ENCODE measurements around the gene LRRN4. TPM values are rescaled to one million over a fixed set of nuclear protein-coding genes. Genes with fewer than 3 reads are reported as not detected.

LRRN4 gene
- 89.3 TPM for total RNA-seq
- polyA plus RNA-seq (ENCODE audit: insufficient read depth, low read depth, low replicate concordance): 1.6 TPM
- long read RNA-seq, donor 1, transcript LRRN4-201 (5 exons, 2,692 nt): major isoform, 6 of 6 reads
- long read RNA-seq, donor 1, partial matches to known transcripts: 0 of 6 reads
- long read RNA-seq, donor 1, other reads (novel, unspliced or antisense): 0 of 6 reads
- long read RNA-seq, donor 2, partial matches to known transcripts: 0 of 4 reads
- long read RNA-seq, donor 2, other reads (novel, unspliced or antisense): 0 of 4 reads
- long read RNA-seq, donor 3, partial matches to known transcripts: 0 of 3 reads
- long read RNA-seq, donor 3, other reads (novel, unspliced or antisense): 0 of 3 reads
- long read RNA-seq, donor 4, partial matches to known transcripts: 0 of 3 reads
- long read RNA-seq, donor 4, other reads (novel, unspliced or antisense): 0 of 3 reads
- long read RNA-seq, donor 5, partial matches to known transcripts: 0 of 1 reads
- long read RNA-seq, donor 5, other reads (novel, unspliced or antisense): 0 of 1 reads
- long read RNA-seq, donor 6: 0 reads
- long read RNA-seq, donor 7, transcript LRRN4-201 (5 exons, 2,692 nt): major isoform, 20 of 72 reads
- long read RNA-seq, donor 7, partial matches to known transcripts: 25 of 72 reads
- long read RNA-seq, donor 7, other reads (novel, unspliced or antisense): 27 of 72 reads
- long read RNA-seq, donor 8, partial matches to known transcripts: 0 of 2 reads
- long read RNA-seq, donor 8, other reads (novel, unspliced or antisense): 0 of 2 reads
- long read RNA-seq, donor 9, partial matches to known transcripts: 0 of 3 reads
- long read RNA-seq, donor 9, other reads (novel, unspliced or antisense): 0 of 3 reads
- long read RNA-seq, donor 10, partial matches to known transcripts: 0 of 2 reads
- long read RNA-seq, donor 10, other reads (novel, unspliced or antisense): 0 of 2 reads

DNA sequence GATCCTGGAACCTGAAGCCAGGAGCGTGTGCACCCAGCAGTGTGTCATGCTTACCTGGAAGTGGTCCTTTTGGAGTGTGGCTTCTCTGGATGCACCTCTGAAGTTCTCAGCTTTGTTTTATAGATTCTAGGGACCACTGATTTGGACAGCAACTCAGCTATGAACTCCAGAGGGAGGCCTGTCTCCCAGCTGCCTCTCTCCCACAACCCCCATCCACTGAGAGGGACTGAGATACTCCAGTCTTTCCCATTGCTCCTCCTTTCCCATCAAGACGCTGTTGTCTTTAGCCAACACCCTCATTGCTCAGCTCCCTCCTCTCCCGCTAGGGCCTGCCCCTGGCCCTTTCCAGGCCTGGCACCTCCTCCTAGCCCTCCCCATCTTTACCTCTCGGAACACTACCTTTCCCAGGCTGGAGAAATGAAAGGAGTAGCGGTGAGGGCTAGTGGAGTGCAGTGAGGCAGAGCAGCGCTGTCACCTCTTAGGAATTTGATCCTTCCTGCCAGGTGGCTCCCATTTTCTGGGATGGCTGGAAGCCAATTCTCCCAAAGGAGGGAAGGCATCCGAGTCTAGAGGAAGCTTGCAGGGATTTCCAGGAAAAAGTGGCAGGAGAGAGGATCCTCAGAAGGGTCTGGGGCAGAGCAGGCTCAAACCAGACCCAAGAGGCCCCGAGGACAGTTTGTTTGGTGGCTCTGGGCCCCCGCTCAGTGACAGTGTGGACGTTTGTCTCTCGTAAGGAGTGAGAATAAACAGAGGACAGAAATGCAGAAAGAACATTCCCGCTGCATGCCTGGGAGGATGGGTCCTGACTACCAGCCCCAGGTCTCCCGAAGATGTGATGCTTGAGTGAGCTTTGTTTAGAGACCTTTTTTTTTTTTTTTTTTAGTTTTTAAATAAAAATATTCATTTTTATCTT lies at the start of gene LRRN4:
LRRN4 (minus strand) TSS at position 285 of the 913 bp plus-strand sequence. CDS start 1,261 bp downstream, outside the sequence.
- intact Hi-C loops (cut with DNase I): no loop called here
- no peaks in the 10 kb centered on the region for H3K27me3 ChIP-seq (ENCODE audit: control insufficient read depth, insufficient read depth, low read length)
- TF ChIP-seq, protein P1, sequence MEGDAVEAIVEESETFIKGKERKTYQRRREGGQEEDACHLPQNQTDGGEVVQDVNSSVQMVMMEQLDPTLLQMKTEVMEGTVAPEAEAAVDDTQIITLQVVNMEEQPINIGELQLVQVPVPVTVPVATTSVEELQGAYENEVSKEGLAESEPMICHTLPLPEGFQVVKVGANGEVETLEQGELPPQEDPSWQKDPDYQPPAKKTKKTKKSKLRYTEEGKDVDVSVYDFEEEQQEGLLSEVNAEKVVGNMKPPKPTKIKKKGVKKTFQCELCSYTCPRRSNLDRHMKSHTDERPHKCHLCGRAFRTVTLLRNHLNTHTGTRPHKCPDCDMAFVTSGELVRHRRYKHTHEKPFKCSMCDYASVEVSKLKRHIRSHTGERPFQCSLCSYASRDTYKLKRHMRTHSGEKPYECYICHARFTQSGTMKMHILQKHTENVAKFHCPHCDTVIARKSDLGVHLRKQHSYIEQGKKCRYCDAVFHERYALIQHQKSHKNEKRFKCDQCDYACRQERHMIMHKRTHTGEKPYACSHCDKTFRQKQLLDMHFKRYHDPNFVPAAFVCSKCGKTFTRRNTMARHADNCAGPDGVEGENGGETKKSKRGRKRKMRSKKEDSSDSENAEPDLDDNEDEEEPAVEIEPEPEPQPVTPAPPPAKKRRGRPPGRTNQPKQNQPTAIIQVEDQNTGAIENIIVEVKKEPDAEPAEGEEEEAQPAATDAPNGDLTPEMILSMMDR (IDR thresholded peaks at IDR 0.05; ENCODE audit: borderline replicate concordance, extremely low read depth, insufficient read depth): no peak
- peak within 1 kb of the TSS in 1 of 3 donors; percentile 13 for H3K9ac ChIP-seq (ENCODE audit: low read length in 3 of 3)
- no peaks in the 10 kb centered on the region for H3K36me3 ChIP-seq (ENCODE audit: control insufficient read depth in 2 of 3, insufficient read depth in 3 of 3, low read length in 3 of 3)
- no peaks in the 10 kb centered on the region for H3K9me3 ChIP-seq (ENCODE audit: control insufficient read depth in 2 of 3, insufficient read depth in 1 of 3, low read length in 3 of 3)
- no peak for FAIRE-seq
- H3K4me3 ChIP-seq (ENCODE audit: low read length in 3 of 3): peak within 1 kb of the TSS in 1 of 3 donors; percentile 50
- H3K27ac ChIP-seq (ENCODE audit: low read depth in 2 of 2, low read length in 2 of 2): no peak within 1 kb of the TSS
- DNase-seq: peak; percentile 83 to 96 (median 92)
- H3K4me1 ChIP-seq (ENCODE audit: control insufficient read depth in 2 of 3, insufficient read depth in 2 of 3, low read depth in 1 of 3, low read length in 3 of 3): peaks cover 0 to 12% (median 0%) of the 10 kb centered on the region in 3 donors

DNA sequence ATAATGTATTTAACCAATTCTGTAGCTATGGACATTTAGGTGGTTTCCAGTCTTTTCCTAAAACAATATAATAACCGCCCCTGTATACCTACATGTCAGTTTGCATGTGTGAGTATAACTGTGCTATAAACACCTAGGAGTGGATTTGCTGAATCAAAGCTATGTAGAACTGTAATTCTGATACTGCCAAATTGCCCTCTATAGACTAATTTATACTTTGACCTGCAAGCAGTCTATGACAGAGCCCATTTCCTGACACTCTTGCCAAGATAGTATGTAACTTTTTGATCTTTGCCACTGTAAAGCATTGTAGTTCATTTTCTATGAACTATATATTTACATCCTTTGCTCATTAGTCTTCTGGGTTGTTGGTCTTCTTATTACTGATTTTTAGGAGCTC lies 49.4 kb upstream of the LRRN4 start:
- Histone ChIP-seq H3K4me3 (ENCODE audit: low read length in 3 of 3) (no peak overlapping the region), H3K36me3 (ENCODE audit: control insufficient read depth in 2 of 3, insufficient read depth in 3 of 3, low read length in 3 of 3) (no peaks in the 10 kb centered on the region), H3K9ac (ENCODE audit: low read length in 3 of 3) (no peak overlapping the region), H3K4me1 (ENCODE audit: control insufficient read depth in 2 of 3, insufficient read depth in 2 of 3, low read depth in 1 of 3, low read length in 3 of 3) (no peaks in the 10 kb centered on the region), H3K27me3 (ENCODE audit: control insufficient read depth, insufficient read depth, low read length) (no peaks in the 10 kb centered on the region), H3K27ac (ENCODE audit: low read depth in 2 of 2, low read length in 2 of 2) (no peak overlapping the region), H3K9me3 (ENCODE audit: control insufficient read depth in 2 of 3, insufficient read depth in 1 of 3, low read length in 3 of 3) (no peaks in the 10 kb centered on the region)
- no peak for DNase-seq
- TF ChIP-seq, protein P1 (IDR thresholded peaks at IDR 0.05; ENCODE audit: borderline replicate concordance, extremely low read depth, insufficient read depth): no peak
- intact Hi-C loops (cut with DNase I): no loop called here
- no peak for FAIRE-seq

DNA sequence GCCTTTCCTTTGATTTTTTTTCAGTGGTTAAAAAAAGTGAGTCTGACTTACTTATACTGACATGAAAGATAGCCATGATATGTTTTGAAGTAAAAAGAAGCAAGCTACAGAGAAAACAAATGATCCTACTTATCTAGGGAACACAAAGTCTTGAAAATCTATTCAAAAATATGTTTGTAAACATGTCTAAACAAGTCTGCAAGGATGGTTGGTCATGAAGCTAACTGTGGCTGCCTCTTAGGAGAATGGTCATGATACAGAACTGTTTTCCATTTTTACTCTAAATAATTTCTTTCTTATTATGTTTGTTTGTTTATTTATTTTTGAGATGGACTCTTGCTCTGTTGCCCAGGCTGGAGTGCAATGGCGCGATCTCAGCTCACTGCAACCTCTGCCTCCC lies 47.5 kb upstream of the LRRN4 start:
- no peak for FAIRE-seq
- Histone ChIP-seq H3K27me3 (ENCODE audit: control insufficient read depth, insufficient read depth, low read length) (no peaks in the 10 kb centered on the region), H3K9ac (ENCODE audit: low read length in 3 of 3) (no peak overlapping the region), H3K4me3 (ENCODE audit: low read length in 3 of 3) (no peak overlapping the region), H3K9me3 (ENCODE audit: control insufficient read depth in 2 of 3, insufficient read depth in 1 of 3, low read length in 3 of 3) (no peaks in the 10 kb centered on the region), H3K4me1 (ENCODE audit: control insufficient read depth in 2 of 3, insufficient read depth in 2 of 3, low read depth in 1 of 3, low read length in 3 of 3) (no peaks in the 10 kb centered on the region), H3K27ac (ENCODE audit: low read depth in 2 of 2, low read length in 2 of 2) (no peak overlapping the region), H3K36me3 (ENCODE audit: control insufficient read depth in 2 of 3, insufficient read depth in 3 of 3, low read length in 3 of 3) (no peaks in the 10 kb centered on the region)
- no peak for DNase-seq
- TF ChIP-seq, protein P1 (IDR thresholded peaks at IDR 0.05; ENCODE audit: borderline replicate concordance, extremely low read depth, insufficient read depth): no peak
- intact Hi-C loops (cut with DNase I): no loop called here

All from kidney (tissue), 22 donors.